COLO668 (cell line): Measurements from ENCODE around the gene MYH11.
"Not testable (repeated sequence)": the region's sequence is repeated elsewhere in the genome, so short reads cannot be mapped to it uniquely, and the experiment has no call there.

Source experiments
- DNase-seq: peaks from one replicate; lab custom pipeline; 2025; ENCODE audit not compliant: unreplicated experiment; lab: John Stamatoyannopoulos, UW

Gene MYH11

GRCh38 chr16:15757630-15758251 is 99.1 kb downstream of the MYH11 start:
- DNase-seq: no peak

DNA sequence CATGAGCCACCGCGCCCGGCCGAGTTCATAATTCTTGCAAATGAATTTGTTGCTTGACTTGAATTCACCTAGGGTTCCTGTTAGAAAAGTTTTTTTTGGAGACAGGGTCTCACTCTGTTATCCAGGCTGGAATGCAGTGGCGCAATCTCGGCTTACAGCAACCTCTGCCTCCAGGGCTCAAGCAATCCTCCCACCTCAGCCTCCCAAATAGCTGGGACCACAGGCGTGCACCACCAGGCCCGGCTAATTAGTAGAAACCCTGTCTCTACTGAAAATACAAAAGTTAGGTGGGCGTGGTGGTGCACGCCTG is 99.8 kb downstream of the MYH11 start:
- no peak for DNase-seq

DNA sequence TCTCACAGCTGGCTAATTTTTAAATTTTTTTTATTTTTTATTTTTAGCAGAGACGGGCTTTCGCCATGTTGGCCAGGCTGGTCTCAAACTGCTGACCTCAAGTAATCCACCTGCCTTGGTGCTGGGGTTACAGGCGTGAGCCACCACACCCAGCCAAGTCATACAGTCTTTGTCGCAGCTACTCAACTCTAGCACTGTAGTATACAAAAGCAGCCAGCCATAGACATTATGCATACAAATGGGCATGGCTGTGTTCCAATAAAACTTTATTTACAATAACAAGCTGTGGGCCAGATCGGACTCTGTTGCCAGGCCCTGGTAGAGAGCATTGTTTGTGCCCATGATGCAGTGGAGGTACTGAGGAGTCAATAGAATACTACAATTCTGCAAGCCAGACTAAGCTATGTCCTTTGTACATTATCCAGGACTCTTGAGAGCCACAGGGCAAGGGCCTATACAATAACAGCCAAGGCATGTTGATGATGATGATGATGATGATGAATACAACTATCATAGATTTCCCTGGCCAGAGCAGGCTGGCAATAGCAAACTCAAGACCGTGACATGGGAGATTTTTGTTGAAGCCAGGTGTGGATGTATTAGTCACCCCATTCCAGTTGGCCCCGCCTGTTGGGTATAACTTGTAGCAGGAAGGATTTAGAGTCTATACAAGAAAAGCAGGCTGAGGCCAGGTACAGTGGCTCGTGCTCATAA is 101.8 kb downstream of the MYH11 start:
- no peak for DNase-seq

GRCh38 chr16:15752717-15753488 is 103.9 kb downstream of the MYH11 start:
- no peak for DNase-seq

GRCh38 chr16:15751940-15752339 is 104.9 kb downstream of the MYH11 start:
- DNase-seq: no peak

- no peak for DNase-seq
These were observed 106.8 kb downstream of the MYH11 start for GRCh38 chr16:15749985-15750384.

- DNase-seq: no peak
These were observed 107.5 kb downstream of the MYH11 start for GRCh38 chr16:15749371-15749770.

DNA sequence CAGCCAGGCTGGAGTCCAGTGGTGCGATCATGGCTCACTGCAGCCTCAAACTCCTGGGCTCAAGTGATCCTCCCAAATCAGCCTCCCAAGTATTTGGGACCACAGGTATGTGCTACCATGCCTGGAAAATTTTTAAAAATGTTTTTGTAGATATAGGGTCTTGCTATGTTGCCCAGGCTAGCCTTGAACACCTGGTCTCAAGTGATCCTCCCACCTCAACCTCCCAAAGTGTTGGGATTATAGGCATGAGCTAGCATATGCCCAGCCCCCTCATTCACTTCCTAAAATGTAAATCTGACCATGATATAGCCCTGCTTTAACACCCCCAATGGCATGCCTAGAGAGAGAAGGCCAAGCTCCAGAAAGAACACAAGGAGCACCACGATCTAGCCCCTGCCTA is 108.2 kb downstream of the MYH11 start:
- no peak for DNase-seq

- DNase-seq: no peak
These were observed 108.9 kb downstream of the MYH11 start for GRCh38 chr16:15747937-15748336.

GRCh38 chr16:15746332-15746731 is 110.5 kb downstream of the MYH11 start:
- no peak for DNase-seq

- DNase-seq: no peak
These were observed 113.2 kb downstream of the MYH11 start for GRCh38 chr16:15743657-15744056.

DNA sequence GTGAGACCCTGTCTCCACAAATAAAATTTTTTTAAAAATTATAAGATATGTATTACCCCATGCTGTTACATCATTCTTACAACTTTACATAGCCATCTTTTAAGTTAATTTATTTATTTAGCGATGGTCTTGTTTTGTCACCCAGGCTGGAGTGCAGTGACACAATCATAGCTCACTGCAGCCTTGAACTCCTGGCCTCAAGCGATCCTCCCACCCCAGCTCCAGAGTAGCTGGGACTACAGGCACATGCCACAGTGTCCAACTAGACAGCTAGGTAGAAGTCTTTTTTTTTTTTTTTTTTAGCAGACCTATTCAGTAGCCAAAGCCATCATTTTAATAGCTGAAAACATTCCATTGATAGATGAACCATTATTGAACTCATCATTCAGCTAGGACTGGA is 114.1 kb downstream of the MYH11 start:
- DNase-seq: no peak

- peak; percentile 4 for DNase-seq
These were observed 115.5 kb downstream of the MYH11 start for GRCh38 chr16:15741207-15741871.

DNA sequence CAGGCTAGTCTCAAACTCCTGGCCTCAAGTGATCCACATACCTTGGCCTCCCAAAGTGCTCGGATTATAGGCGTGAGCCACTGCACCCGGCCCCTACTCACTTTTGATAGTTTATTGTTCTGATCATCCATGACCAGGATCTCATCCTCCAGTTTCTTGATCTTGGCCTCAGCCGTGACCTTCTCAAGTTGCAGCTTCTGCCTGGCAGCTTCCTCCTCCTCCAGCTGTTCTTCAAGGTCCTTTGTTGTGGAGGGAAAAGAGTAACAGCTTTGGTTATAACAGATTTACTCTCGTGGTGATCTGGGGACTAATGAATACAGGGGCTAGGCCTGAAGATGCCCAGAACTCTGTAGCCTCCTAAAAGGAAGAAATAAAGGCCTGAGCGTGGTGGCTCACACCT is 116.9 kb downstream of the MYH11 start:
- no peak for DNase-seq

GRCh38 chr16:15739464-15739863 is 117.4 kb downstream of the MYH11 start:
- DNase-seq: no peak

- no peak for DNase-seq
These were observed 119.6 kb downstream of the MYH11 start for GRCh38 chr16:15737140-15737644.

DNA sequence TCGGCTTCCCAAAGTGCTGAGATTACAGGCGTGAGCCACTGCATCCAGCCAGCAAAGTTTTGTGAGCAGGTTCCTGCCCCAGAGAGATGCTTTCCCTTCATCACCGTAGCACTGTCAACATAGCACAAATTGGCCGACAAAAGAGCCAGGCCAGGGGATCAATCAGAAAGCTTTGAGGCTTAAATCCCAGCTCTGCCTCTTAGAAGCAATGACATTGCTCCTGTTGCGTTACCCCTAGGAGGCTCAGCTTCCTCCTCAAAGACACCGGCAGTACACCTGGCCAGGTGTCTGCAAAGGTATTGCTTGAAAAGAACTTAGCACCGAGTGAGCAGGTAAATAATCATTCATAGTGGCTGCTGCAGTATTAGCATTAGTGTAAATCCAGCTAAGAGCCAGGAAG is 120.3 kb downstream of the MYH11 start:
- no peak for DNase-seq

GRCh38 chr16:15735610-15736009 is 121.2 kb downstream of the MYH11 start:
- DNase-seq: no peak

DNA sequence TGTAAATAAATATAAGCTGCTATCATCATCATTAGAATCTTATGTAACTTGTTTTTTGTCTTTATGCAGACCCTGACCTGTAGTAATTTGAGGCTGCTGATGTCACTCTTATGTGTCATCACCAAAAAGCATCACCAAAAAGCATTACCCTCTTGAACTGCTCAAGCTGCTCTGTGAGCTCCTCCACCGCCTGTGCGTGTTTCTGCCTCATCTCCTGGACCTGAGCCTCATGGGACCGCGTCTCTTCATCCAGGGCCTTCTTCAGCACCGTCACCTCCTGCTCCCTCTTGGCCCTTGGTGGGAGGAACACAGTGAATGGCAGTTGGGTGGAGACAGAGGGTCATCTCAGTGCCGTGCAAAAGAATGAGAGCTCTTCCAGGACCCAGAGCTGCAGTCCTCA is 124.4 kb downstream of the MYH11 start:
- DNase-seq: no peak

- no peak for DNase-seq
These were observed 127.7 kb downstream of the MYH11 start for GRCh38 chr16:15729152-15729551.

- not testable (repeated sequence) for DNase-seq
These were observed 129.1 kb downstream of the MYH11 start for GRCh38 chr16:15727697-15728096.

GRCh38 chr16:15726715-15727114 is 130.1 kb downstream of the MYH11 start:
- DNase-seq: no peak
